Esophagus squamous epithelium (tissue), 5 donors: ENCODE measurements around the gene MIA2. TPM values are rescaled to one million over a fixed set of nuclear protein-coding genes. Genes with fewer than 3 reads are reported as not detected.

Source experiments
- DNase-seq: peaks from one replicate; lab custom pipeline; 2025; lab: John Stamatoyannopoulos, UW
- H3K27ac ChIP-seq, 4 donors: fragments of 200-600 bp; sonication (generic); one replicate each; pipeline ENCODE4 v1.5.1; 2016 to 2019; ENCODE audit warnings: mild to moderate bottlenecking in 1 of 4
- H3K27me3 ChIP-seq, 4 donors: fragments of 200-600 bp; sonication (generic); 1 replicate in 3 of 4; 2 replicates in 1 of 4; pipeline versions ENCODE4 v1.5.1 to v1.6.0; 2017 to 2021; ENCODE audit warnings: antibody characterized with exemption in 1 of 4
- H3K36me3 ChIP-seq, 3 donors: fragments of 200-600 bp; sonication (generic); one replicate each; pipeline ENCODE4 v1.5.1; 2016 to 2019
- H3K4me1 ChIP-seq, 3 donors: fragments of 200-600 bp; sonication (generic); one replicate each; pipeline ENCODE4 v1.5.1; 2017 to 2019
- H3K4me3 ChIP-seq, 4 donors: fragments of 200-600 bp; sonication (generic); 1 replicate in 3 of 4; 2 replicates in 1 of 4; pipeline ENCODE4 v1.5.1; 2016 to 2019; ENCODE audit warnings: mild to moderate bottlenecking in 2 of 4, moderate library complexity in 1 of 4
- H3K9me3 ChIP-seq, 3 donors: fragments of 200-600 bp; sonication (generic); one replicate each; pipeline ENCODE4 v1.5.1; 2016 to 2019
- CTCF ChIP-seq, 6 experiments: fragments of 450-650 bp in 4 of 6; fragments of 200-600 bp in 2 of 6; sonication (generic) in 2 of 6; IDR thresholded peaks; one replicate each; pipeline ENCODE4 v1.5.1; 2016 to 2019; ENCODE audit warnings: antibody characterized with exemption in 6 of 6, mild to moderate bottlenecking in 4 of 6, moderate library complexity in 4 of 6
- POLR2A ChIP-seq, 4 donors: fragments of 450-650 bp; IDR thresholded peaks; one replicate each; pipeline ENCODE4 v1.6.1; 2017; ENCODE audit warnings: antibody characterized with exemption in 4 of 4, mild to moderate bottlenecking in 4 of 4, moderate library complexity in 3 of 4
- WGBS, 2 donors: methylation state at CpG; one replicate each; pipeline ENCODE4 v1.1.5; 2018; 5-methylcytosine and 5-hydroxymethylcytosine counted together
- intact Hi-C: fragments of 100-400 bp; cut with DNase I; formaldehyde crosslinking; loops from one replicate; pipeline ENCODE4 v1.15.0; 2022
- total RNA-seq, 4 donors: library from RNA; depleted of rRNA; stranded (reverse); fragments of >200 nt; gene quantifications; one replicate each; pipeline ENCODE4 v1.1.0, GENCODE V29; 2016
- donor health status: DM: yes; HTN: yes; CAD: no.

MIA2 gene
- total RNA-seq = 10 to 100 TPM; 33.3 to 50.7 (median 38.7) TPM

- no peaks in the 10 kb centered on the region for H3K36me3 ChIP-seq
- H3K27ac ChIP-seq = no peak within 1 kb of the TSS
- intact Hi-C loops = no loop called here
- H3K27me3 ChIP-seq = no peaks in the 10 kb centered on the region
- TF ChIP-seq POLR2A (IDR thresholded peaks at IDR 0.05) (no peak), CTCF (IDR thresholded peaks at IDR 0.05) (no peak)
- H3K9me3 ChIP-seq = no peaks in the 10 kb centered on the region
- no peak within 1 kb of the TSS for H3K4me3 ChIP-seq
- DNase-seq = no peak
- 60 to 74% methylated on average over 7 of the region's 7 CpGs for WGBS, 2 donors
- peaks cover 0 to 10% (median 0%) of the 10 kb centered on the region in 3 donors for H3K4me1 ChIP-seq
Observed at GRCh38 chr14:39233680-39234326, at the start of gene MIA2. MIA2 (plus strand) TSS chr14:39233915; CDS start chr14:39234115, 200 bp downstream.

- Histone ChIP-seq H3K4me1 (peaks cover 0 to 37% (median 3%) of the 10 kb centered on the region in 3 donors), H3K4me3 (no peak overlapping the region), H3K27me3 (no peaks in the 10 kb centered on the region), H3K9me3 (no peaks in the 10 kb centered on the region), H3K36me3 (peaks cover 7 to 56% (median 17%) of the 10 kb centered on the region in 3 donors), H3K27ac (no peak overlapping the region)
- DNase-seq = no peak
- 96 to 100% methylated on average over 3 to 4 of the region's 4 CpGs for WGBS, 2 donors
- intact Hi-C loops = no loop called here
- no peak for TF ChIP-seq POLR2A (IDR thresholded peaks at IDR 0.05)
- TF ChIP-seq CTCF (IDR thresholded peaks at IDR 0.05) = no peak
Observed at GRCh38 chr14:39184628-39185255, 49.0 kb upstream of the MIA2 start.

- no peak for DNase-seq
- H3K4me1 ChIP-seq = peaks cover 0 to 33% (median 3%) of the 10 kb centered on the region in 3 donors
- WGBS, 2 donors = 84 to 88% methylated on average over 5 of the region's 5 CpGs
- H3K4me3 ChIP-seq = no peak overlapping the region
- TF ChIP-seq POLR2A (IDR thresholded peaks at IDR 0.05) = no peak
- H3K9me3 ChIP-seq = no peaks in the 10 kb centered on the region
- H3K27ac ChIP-seq = no peak overlapping the region
- intact Hi-C loops = no loop called here
- peaks cover 6 to 48% (median 10%) of the 10 kb centered on the region in 3 donors for H3K36me3 ChIP-seq
- no peaks in the 10 kb centered on the region for H3K27me3 ChIP-seq
Observed at GRCh38 chr14:39185256-39186049, 48.3 kb upstream of the MIA2 start.

- H3K9me3 ChIP-seq = no peaks in the 10 kb centered on the region
- H3K36me3 ChIP-seq = peaks cover 0 to 33% (median 0%) of the 10 kb centered on the region in 3 donors
- peaks cover 0 to 17% (median 3%) of the 10 kb centered on the region in 3 donors for H3K4me1 ChIP-seq
- intact Hi-C loops = no loop called here
- no peak overlapping the region for H3K27ac ChIP-seq
- no peaks in the 10 kb centered on the region for H3K27me3 ChIP-seq
- DNase-seq = no peak
- TF ChIP-seq CTCF (IDR thresholded peaks at IDR 0.05) (no peak), POLR2A (IDR thresholded peaks at IDR 0.05) (no peak)
- no peak overlapping the region for H3K4me3 ChIP-seq
- WGBS, 2 donors = 73 to 90% methylated on average over 2 to 4 of the region's 4 CpGs
Observed at GRCh38 chr14:39186941-39187525, 46.7 kb upstream of the MIA2 start.
